Body of pancreas (tissue), 4 donors: ENCODE measurements around the gene ARFIP2. TPM values are rescaled to one million over a fixed set of nuclear protein-coding genes. Genes with fewer than 3 reads are reported as not detected.

Experiments
- ATAC-seq: fragments of 150-250 bp; one replicate; pipeline ENCODE4 v1.9.1; 2016
- DNase-seq, 4 donors: peaks; one replicate each; pipeline ENCODE4 v3.0.0-alpha.2; 2019
- H3K27ac ChIP-seq, 4 donors: fragments of 200-600 bp; sonication (generic); 1 replicate in 3 of 4; 2 replicates in 1 of 4; pipeline versions ENCODE4 v1.5.1 to v1.6.1; 2016 to 2019; ENCODE audit warnings: mild to moderate bottlenecking in 1 of 4, mixed read lengths in 1 of 4, moderate library complexity in 1 of 4
- H3K27me3 ChIP-seq, 2 donors: fragments of 200-600 bp; sonication (generic); one replicate each; pipeline ENCODE4 v1.6.0; 2016; ENCODE audit warnings: mild to moderate bottlenecking in 1 of 2
- H3K36me3 ChIP-seq, 2 donors: fragments of 200-600 bp; sonication (generic); replicated peaks in 1 of 2; 2 replicates each; pipeline ENCODE4 v1.5.1; 2016; ENCODE audit warnings: low read depth in 2 of 2; ENCODE audit not compliant: insufficient read depth in 1 of 2
- H3K4me1 ChIP-seq: fragments of 200-600 bp; sonication (generic); one replicate; pipeline ENCODE4 v1.6.0; 2016
- H3K4me3 ChIP-seq, 2 donors: fragments of 200-600 bp; sonication (generic); 1 replicate in 1 of 2; 2 replicates in 1 of 2; pipeline ENCODE4 v1.5.1; 2016 to 2019
- H3K9me3 ChIP-seq, 3 donors: fragments of 200-600 bp; sonication (generic); 1 replicate in 2 of 3; 2 replicates in 1 of 3; pipeline ENCODE4 v1.5.1; 2016
- CTCF ChIP-seq, 7 experiments: fragments of 450-650 bp in 4 of 7; fragments of 200-600 bp in 3 of 7; sonication (generic) in 3 of 7; IDR thresholded peaks; one replicate each; pipeline ENCODE4 v1.5.1; 2016 to 2019; ENCODE audit warnings: antibody characterized with exemption in 7 of 7
- POLR2A ChIP-seq, 3 donors: fragments of 450-650 bp; IDR thresholded peaks; one replicate each; pipeline ENCODE4 v1.6.1; 2016; ENCODE audit warnings: antibody characterized with exemption in 3 of 3, mild to moderate bottlenecking in 2 of 3
- WGBS, 2 donors: methylation state at CpG; one replicate each; pipeline ENCODE4 v1.1.5; 2017; 5-methylcytosine and 5-hydroxymethylcytosine counted together
- intact Hi-C: fragments of 100-400 bp; cut with DNase I; formaldehyde crosslinking; loops from one replicate; pipeline ENCODE4 v1.15.1; 2023
- total RNA-seq, 2 donors: library from RNA; depleted of rRNA; stranded (reverse); fragments of >200 nt; gene quantifications; one replicate each; pipeline ENCODE4 v1.1.0, GENCODE V29; 2016

The ARFIP2 gene
- total RNA-seq, 2 donors from 2014 or later: 47.2 to 82.7 TPM

GRCh38 chr11:6433998-6434660 lies 47.0 kb downstream of the ARFIP2 start:
- no peak for ATAC-seq
- Histone ChIP-seq H3K4me1 (no peaks in the 10 kb centered on the region), H3K27ac (no peak overlapping the region), H3K36me3 (no peaks in the 10 kb centered on the region), H3K9me3 (no peaks in the 10 kb centered on the region), H3K4me3 (no peak overlapping the region), H3K27me3 (no peaks in the 10 kb centered on the region)
- DNase-seq: no peak
- no peak for TF ChIP-seq CTCF (IDR thresholded peaks at IDR 0.05)
- no peak for TF ChIP-seq POLR2A (IDR thresholded peaks at IDR 0.05)
- 46 to 48% methylated on average over 4 to 5 of the region's 5 CpGs for WGBS, 2 donors
- intact Hi-C loops: no loop called here

- ATAC-seq (no peak), DNase-seq (no peak)
- Histone ChIP-seq H3K36me3 (no peaks in the 10 kb centered on the region), H3K4me3 (no peak overlapping the region), H3K27me3 (no peaks in the 10 kb centered on the region), H3K27ac (no peak overlapping the region), H3K4me1 (no peaks in the 10 kb centered on the region), H3K9me3 (no peaks in the 10 kb centered on the region)
- intact Hi-C loops: no loop called here
- TF ChIP-seq POLR2A (IDR thresholded peaks at IDR 0.05) (no peak), CTCF (IDR thresholded peaks at IDR 0.05) (no peak)
- 84 to 94% methylated on average over 3 of the region's 3 CpGs for WGBS, 2 donors
Measured at GRCh38 chr11:6431861-6432260, 49.3 kb downstream of the ARFIP2 start.

DNA sequence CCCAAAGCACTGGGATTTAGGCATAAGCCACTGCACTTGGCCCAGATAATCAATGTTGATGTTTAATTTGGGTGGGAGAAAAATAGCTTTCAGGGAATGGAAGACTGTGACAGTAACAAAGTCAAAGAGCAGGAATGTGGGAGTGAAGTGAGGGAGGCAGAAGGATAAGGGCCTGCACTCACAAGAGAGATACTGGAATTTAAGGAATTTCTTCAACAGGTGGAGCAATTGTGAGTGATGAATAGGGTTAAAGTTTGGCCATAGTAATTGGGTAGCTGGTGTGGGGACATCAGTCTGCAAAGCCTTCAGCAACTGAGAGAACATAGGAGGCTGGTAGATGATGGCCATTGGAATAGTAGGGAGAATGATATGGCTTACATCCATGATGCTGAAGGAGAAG lies 53.6 kb downstream of the ARFIP2 start:
- no peak overlapping the region for H3K4me3 ChIP-seq
- DNase-seq (no peak), ATAC-seq (no peak)
- H3K27me3 ChIP-seq: no peaks in the 10 kb centered on the region
- TF ChIP-seq CTCF (IDR thresholded peaks at IDR 0.05): no peak
- TF ChIP-seq POLR2A (IDR thresholded peaks at IDR 0.05): no peak
- intact Hi-C loops: no loop called here
- no peaks in the 10 kb centered on the region for H3K36me3 ChIP-seq
- H3K4me1 ChIP-seq: no peaks in the 10 kb centered on the region
- no peak overlapping the region for H3K27ac ChIP-seq
- H3K9me3 ChIP-seq: no peaks in the 10 kb centered on the region

Other genes starting within 250 kb of the ARFIP2 start
- 10 to 100 TPM; 31.9 to 54.7 TPM for gene FHIP1B, start 246.7 kb downstream of the ARFIP2 start, total RNA-seq
- not detected for gene CNGA4, start 242.2 kb downstream of the ARFIP2 start, total RNA-seq
- 1 to 10 TPM; 1.0 to 3.3 TPM for gene CCKBR, start 221.5 kb downstream of the ARFIP2 start, total RNA-seq
- 10 to 100 TPM; 47.7 to 76.5 TPM for gene CAVIN3, start 160.8 kb downstream of the ARFIP2 start, total RNA-seq
- gene SMPD1, start 90.9 kb downstream of the ARFIP2 start, total RNA-seq: 10 to 100 TPM; 17.1 to 29.7 TPM
- gene APBB1, start 62.2 kb downstream of the ARFIP2 start, total RNA-seq: 10 to 100 TPM; 25.4 to 48.5 TPM
- gene HPX, start 40.3 kb downstream of the ARFIP2 start, total RNA-seq: 1 to 10 TPM in 1 of 2 donors, not detected in 1; 1.3 TPM
- 10 to 100 TPM; 22.1 to 24.9 TPM for gene TRIM3, start 7.4 kb downstream of the ARFIP2 start, total RNA-seq
- gene TIMM10B, start 170 bp upstream of the ARFIP2 start, total RNA-seq: 10 to 100 TPM; 17.1 to 22.3 TPM
- gene DNHD1, start 15.9 kb upstream of the ARFIP2 start, total RNA-seq: 10 to 100 TPM; 14.5 to 19.1 TPM
- 1 to 10 TPM; 5.4 to 8.9 TPM for gene RRP8, start 122.3 kb upstream of the ARFIP2 start, total RNA-seq
- 100 to 1,000 TPM in 1 of 2 donors, 10 to 100 TPM in 1; 82.8 to 137 TPM for gene ILK, start 122.4 kb upstream of the ARFIP2 start, total RNA-seq
- 100 to 1,000 TPM; 115 to 215 TPM for gene TAF10, start 130.9 kb upstream of the ARFIP2 start, total RNA-seq
- gene TPP1, start 138.1 kb upstream of the ARFIP2 start, total RNA-seq: 10 to 100 TPM; 20.8 TPM
- gene DCHS1, start 174.5 kb upstream of the ARFIP2 start, total RNA-seq: 10 to 100 TPM in 1 of 2 donors, 1 to 10 TPM in 1; 6.0 to 10.9 TPM
- 100 to 1,000 TPM in 1 of 2 donors, 10 to 100 TPM in 1; 19.4 to 263 TPM for gene MRPL17, start 202.0 kb upstream of the ARFIP2 start, total RNA-seq